H1 (cell line): ENCODE data around the gene BNC2. TPM values are rescaled to one million over a fixed set of nuclear protein-coding genes. Genes with fewer than 3 reads are reported as not detected.

Experiments
- CTCF ChIA-PET: fragments of 300-600 bp; sonication (Branson Sonifier 250); formaldehyde crosslinking; loops from one replicate; lab custom pipeline; 2021; ENCODE audit not compliant: partially characterized antibody; lab: Charles Lee
- POLR2A ChIA-PET: fragments of 300-600 bp; sonication (Branson Sonifier 250); formaldehyde crosslinking; loops from one replicate; lab custom pipeline; 2021; ENCODE audit warnings: inconsistent platforms; ENCODE audit not compliant: partially characterized antibody; lab: Charles Lee
- DNase-seq, 2 experiments: peaks; one replicate each; pipeline versions ENCODE4 v3.0.0 to v3.0.0-alpha.2; 2010 to 2022; ENCODE audit warnings: low spot score in 2 of 2, low read depth in 1 of 2, mixed read lengths in 1 of 2
- FAIRE-seq: peaks from 2 replicates; lab custom pipeline; 2011; peaks lifted over from hg19 to GRCh38; lab: Jason Lieb, UNC
- H2AFZ ChIP-seq: 2 replicates; pipeline ENCODE4 v1.8.1; 2012; ENCODE audit warnings: low read length, inconsistent platforms
- H2AK5ac ChIP-seq: 2 replicates; pipeline ENCODE4 v1.6.1; 2013; ENCODE audit warnings: low read depth, low read length
- H2BK120ac ChIP-seq: replicated peaks from 2 replicates; pipeline ENCODE3; 2013; ENCODE audit warnings: low read depth, low read length, inconsistent platforms
- H2BK12ac ChIP-seq: 2 replicates; pipeline ENCODE4 v1.6.1; 2013; ENCODE audit warnings: low read depth, low read length
- H2BK15ac ChIP-seq: 2 replicates; pipeline ENCODE4 v1.6.1; 2013; ENCODE audit warnings: low read length
- H2BK20ac ChIP-seq: 2 replicates; pipeline ENCODE4 v1.6.1; 2013; ENCODE audit warnings: low read length
- H2BK5ac ChIP-seq: 2 replicates; pipeline ENCODE4 v1.6.1; 2013; ENCODE audit warnings: low read depth, low read length
- H3K14ac ChIP-seq: 2 replicates; pipeline ENCODE4 v1.6.1; 2013; ENCODE audit warnings: inconsistent platforms; ENCODE audit not compliant: insufficient read length
- H3K18ac ChIP-seq: 2 replicates; pipeline ENCODE4 v1.6.1; 2013; ENCODE audit warnings: low read length; ENCODE audit errors: extremely low read depth
- H3K23ac ChIP-seq: 2 replicates; pipeline ENCODE4 v1.6.1; 2013; ENCODE audit warnings: inconsistent platforms; ENCODE audit not compliant: insufficient read length
- H3K23me2 ChIP-seq: 2 replicates; pipeline ENCODE4 v1.6.1; 2013; ENCODE audit warnings: low read depth, low read length
- H3K27ac ChIP-seq: 2 replicates; pipeline ENCODE4 v1.6.1; 2011; ENCODE audit warnings: low read depth, low read length, inconsistent platforms
- H3K27me3 ChIP-seq, 4 experiments: replicated peaks in 1 of 4; 1 replicate in 1 of 4; 2 replicates in 3 of 4; pipeline versions ENCODE4 v1.6.1 to v1.8.1; 2011 to 2013; ENCODE audit warnings: low read length in 3 of 4, mild to moderate bottlenecking in 3 of 4, inconsistent platforms in 2 of 4, mixed read lengths in 2 of 4, moderate library complexity in 1 of 4; ENCODE audit not compliant: control insufficient read depth in 3 of 4, insufficient read depth in 3 of 4; ENCODE audit errors: extremely low read depth in 1 of 4
- H3K36me3 ChIP-seq, 4 experiments: 2 replicates each; pipeline versions ENCODE4 v1.6.1 to v1.8.1; 2011 to 2013; ENCODE audit warnings: mild to moderate bottlenecking in 4 of 4, low read length in 3 of 4, moderate library complexity in 2 of 4, control low read depth in 1 of 4, inconsistent platforms in 1 of 4; ENCODE audit not compliant: insufficient read depth in 4 of 4, control insufficient read depth in 2 of 4
- H3K4ac ChIP-seq: replicated peaks from 2 replicates; pipeline ENCODE3; 2013; ENCODE audit warnings: low read length, low read depth, mixed read lengths, inconsistent platforms; ENCODE audit not compliant: insufficient read length
- H3K4me1 ChIP-seq, 4 experiments: replicated peaks in 1 of 4; 1 replicate in 1 of 4; 2 replicates in 3 of 4; pipeline versions ENCODE4 v1.6.1 to v1.8.1; 2011 to 2013; ENCODE audit warnings: low read length in 3 of 4, inconsistent platforms in 2 of 4, mixed read lengths in 1 of 4; ENCODE audit not compliant: insufficient read depth in 4 of 4, control insufficient read depth in 3 of 4
- H3K4me2 ChIP-seq, 2 experiments: 2 replicates each; pipeline versions ENCODE4 v1.6.1 to v1.8.1; 2011 to 2013; ENCODE audit warnings: low read depth in 2 of 2, low read length in 2 of 2, control low read depth in 1 of 2, inconsistent platforms in 1 of 2, mild to moderate bottlenecking in 1 of 2; ENCODE audit not compliant: insufficient read depth in 1 of 2
- H3K4me3 ChIP-seq, 4 experiments: fragments of 200-600, 300-600 bp in 1 of 4; sonication (generic), shearing (Covaris generic), sonication (Bioruptor Twin) in 1 of 4; 2 replicates each; pipeline versions ENCODE4 v1.5.1 to v1.8.1; 2011 to 2016; ENCODE audit warnings: low read length in 4 of 4, low read depth in 3 of 4, control low read depth in 2 of 4, inconsistent platforms in 2 of 4, mild to moderate bottlenecking in 2 of 4, mixed read lengths in 1 of 4, moderate library complexity in 1 of 4; ENCODE audit not compliant: insufficient read depth in 2 of 4; ENCODE audit errors: extremely low read depth in 1 of 4
- H3K56ac ChIP-seq: replicated peaks from 2 replicates; pipeline ENCODE3; 2013; ENCODE audit warnings: low read depth, mild to moderate bottlenecking, mixed read lengths, low read length, inconsistent platforms; ENCODE audit not compliant: insufficient read length
- H3K79me1 ChIP-seq: 2 replicates; pipeline ENCODE4 v1.6.1; 2013; ENCODE audit warnings: low read depth, low read length, control low read depth
- H3K79me2 ChIP-seq, 2 experiments: 2 replicates each; pipeline versions ENCODE4 v1.6.1 to v1.8.1; 2012 to 2013; ENCODE audit warnings: low read length in 2 of 2, mild to moderate bottlenecking in 2 of 2, inconsistent platforms in 1 of 2; ENCODE audit not compliant: insufficient read depth in 2 of 2, control insufficient read depth in 1 of 2
- H3K9ac ChIP-seq, 4 experiments: replicated peaks in 1 of 4; 1 replicate in 1 of 4; 2 replicates in 3 of 4; pipeline versions ENCODE4 v1.6.1 to v1.8.1; 2011 to 2013; ENCODE audit warnings: low read depth in 3 of 4, low read length in 3 of 4, control low read depth in 2 of 4, mild to moderate bottlenecking in 2 of 4, moderate library complexity in 2 of 4, inconsistent platforms in 1 of 4; ENCODE audit errors: extremely low read depth in 1 of 4
- H3K9me3 ChIP-seq, 2 experiments: 2 replicates each; pipeline versions ENCODE4 v1.6.1 to v1.8.1; 2012 to 2013; ENCODE audit warnings: mild to moderate bottlenecking in 2 of 2, moderate library complexity in 2 of 2, control low read depth in 1 of 2, inconsistent platforms in 1 of 2, low read depth in 1 of 2, low read length in 1 of 2, mixed read lengths in 1 of 2; ENCODE audit not compliant: insufficient read depth in 2 of 2
- H4K20me1 ChIP-seq, 2 experiments: replicated peaks in 1 of 2; 2 replicates each; pipeline versions ENCODE3 to v1.8.1; 2011 to 2013; ENCODE audit warnings: inconsistent platforms in 2 of 2, low read length in 2 of 2, mild to moderate bottlenecking in 1 of 2; ENCODE audit not compliant: insufficient read depth in 2 of 2, control insufficient read depth in 1 of 2
- H4K5ac ChIP-seq: 2 replicates; pipeline ENCODE4 v1.6.1; 2013; ENCODE audit warnings: low read length, low read depth, mixed read lengths, inconsistent platforms; ENCODE audit not compliant: insufficient read length
- H4K8ac ChIP-seq: 2 replicates; pipeline ENCODE4 v1.8.0; 2013; ENCODE audit warnings: mild to moderate bottlenecking, moderate library complexity, low read length, inconsistent platforms; ENCODE audit not compliant: insufficient read depth; ENCODE audit errors: extremely low read depth
- H4K91ac ChIP-seq: replicated peaks from 2 replicates; pipeline ENCODE3; 2013; ENCODE audit warnings: low read length, mixed read lengths, inconsistent platforms; ENCODE audit not compliant: insufficient read length
- ASH2L ChIP-seq: fragments of 200-600, 300-600 bp; sonication (generic); IDR thresholded peaks from one replicate; pipeline ENCODE4 v1.7.1; 2017; ENCODE audit warnings: low read length
- CBX8 ChIP-seq: fragments of 300-800, 300-1000 bp; sonication (generic); IDR thresholded peaks from 2 replicates; pipeline ENCODE4 v1.7.1; 2016; ENCODE audit warnings: low read depth, low read length, borderline replicate concordance
- CTCF ChIP-seq, 3 experiments: IDR thresholded peaks; 1 replicate in 2 of 3; 2 replicates in 1 of 3; pipeline versions ENCODE4 v1.5.1 to v1.6.1; 2011; ENCODE audit warnings: low read length in 3 of 3, mild to moderate bottlenecking in 3 of 3, inconsistent platforms in 2 of 3, low read depth in 1 of 3, moderate library complexity in 1 of 3; ENCODE audit not compliant: insufficient read depth in 1 of 3; ENCODE audit errors: control extremely low read depth in 1 of 3
- FOSL1 ChIP-seq: IDR thresholded peaks from 2 replicates; pipeline ENCODE4 v1.6.1; 2011; ENCODE audit warnings: mild to moderate bottlenecking, low read depth, low read length, moderate library complexity; ENCODE audit not compliant: insufficient read depth
- NRF1 ChIP-seq: IDR thresholded peaks from 2 replicates; pipeline ENCODE4 v1.6.1; 2011; ENCODE audit warnings: mild to moderate bottlenecking, low read depth, low read length, improper control_type of control experiment
- RAD21 ChIP-seq, 2 experiments: IDR thresholded peaks in 1 of 2; conservative IDR thresholded peaks in 1 of 2; 2 replicates each; pipeline ENCODE4 v1.6.1; 2011; ENCODE audit warnings: low read depth in 2 of 2, low read length in 2 of 2, improper control_type of control experiment in 1 of 2, inconsistent platforms in 1 of 2, mild to moderate bottlenecking in 1 of 2, moderate library complexity in 1 of 2
- RXRA ChIP-seq: IDR thresholded peaks from 2 replicates; pipeline ENCODE4 v1.6.1; 2011; ENCODE audit warnings: low read depth, mild to moderate bottlenecking, low read length, moderate library complexity; ENCODE audit not compliant: insufficient read depth
- SP4 ChIP-seq: IDR thresholded peaks from 2 replicates; pipeline ENCODE4 v1.6.1; 2012; ENCODE audit warnings: low read length, inconsistent platforms
- WGBS, 2 experiments: shearing (Covaris generic) in 1 of 2; methylation state at CpG; one replicate each; pipeline versions ENCODE4 v1.1.6 to v1.1.7; 2013 to 2015; ENCODE audit warnings: low lambda C conversion rate in 2 of 2, mixed read lengths in 2 of 2, inconsistent platforms in 1 of 2, low coverage in 1 of 2, missing lambda C conversion rate in 1 of 2; ENCODE audit not compliant: insufficient replicate concordance in 2 of 2, insufficient coverage in 1 of 2, insufficient read length in 1 of 2; ENCODE audit errors: extremely low coverage in 1 of 2, missing lambda C conversion rate in 1 of 2; 5-methylcytosine and 5-hydroxymethylcytosine counted together
- polyA plus RNA-seq, 7 experiments: library from polyadenylated mRNA; depleted of rRNA in 3 of 7; stranded (reverse) in 5 of 7; unstranded in 2 of 7; fragments of >200 nt in 5 of 7; fragments of 200-250 nt in 2 of 7; gene quantifications; 1 replicate in 5 of 7; 2 replicates in 1 of 7; 4 replicates in 1 of 7; pipeline versions ENCODE4 v1.2.1 to v1.2.3, GENCODE V29; 2011 to 2013; ENCODE audit warnings: missing spikeins in 2 of 7, mixed read lengths in 2 of 7
- total RNA-seq: library from RNA; stranded (reverse); fragmentation: NEBNext Ultra II Directional; extraction: Animal tissue kit (Norgen Biotek cat#: 25700); gene quantifications from 2 replicates; pipeline ENCODE4 v1.2.1, GENCODE V29; 2021

Gene BNC2
- total and polyA plus RNA-seq, 2 of the 8 experiments (the other 6 are each of a cell fraction or from before 2014, with no cell fraction given) = 16.0 to 26.8 TPM

DNA sequence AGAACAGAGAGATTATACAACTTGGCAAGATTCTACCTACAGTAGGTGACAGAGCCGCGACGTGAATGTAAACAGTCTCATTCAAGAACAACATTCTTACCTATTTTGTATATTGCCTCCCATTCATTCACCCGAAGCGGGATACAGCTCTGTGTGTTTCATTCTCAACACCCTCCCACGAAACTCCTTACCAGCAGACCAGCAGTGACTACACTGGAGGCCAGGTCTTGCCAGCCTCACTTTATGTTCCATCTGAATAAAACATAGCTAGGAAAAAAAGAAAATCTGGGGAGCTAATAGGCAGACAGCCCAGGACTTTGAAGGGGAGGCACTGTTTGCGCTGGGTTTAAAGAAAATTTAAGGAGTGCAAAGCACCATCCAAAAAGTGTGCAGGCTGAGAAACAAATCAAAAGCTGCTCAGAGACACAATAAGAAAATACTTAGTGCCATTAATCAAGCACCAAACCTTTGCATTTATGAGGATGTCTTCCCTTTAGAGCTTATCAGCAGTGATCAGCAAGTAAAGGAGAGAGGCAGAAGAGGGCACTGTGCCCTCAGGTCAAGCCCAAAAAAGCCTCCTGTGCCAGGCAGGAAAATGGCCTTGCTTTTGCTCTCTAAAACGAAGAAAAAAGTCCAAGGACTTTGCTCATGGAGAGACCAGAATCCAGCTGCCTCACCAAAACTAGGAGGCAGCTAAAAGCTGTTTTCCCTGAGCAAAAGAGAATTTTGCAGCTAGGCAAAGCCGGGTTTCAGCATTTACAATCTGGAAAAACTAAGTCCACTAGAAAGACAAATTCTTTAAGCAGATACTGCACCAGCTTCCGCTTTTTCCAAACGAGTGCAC, 295.1 kb downstream of the BNC2 start:
- Histone ChIP-seq H3K14ac (no peak overlapping the region), H3K79me2 (0 out of 4 replicates have a peak, but pooled peaks cover 0 to 3% of the 10 kb centered on the region in 2 experiments), H4K8ac (no peak overlapping the region), H4K5ac (no peak overlapping the region), H3K4me1 (peaks cover 0 to 19% (median 6%) of the 10 kb centered on the region in 4 experiments; a peak in 3 of 7 replicates), H3K56ac (no peak overlapping the region), H3K4me3 (no peak overlapping the region), H3K27ac (0 out of 2 replicates have a peak overlapping the region, but pooled peaks have one; percentile 2), H3K23me2 (no peaks in the 10 kb centered on the region), H2BK120ac (no peak overlapping the region), H2AFZ (no peak overlapping the region), H3K27me3 (no peaks in the 10 kb centered on the region), H3K79me1 (no peaks in the 10 kb centered on the region), H4K91ac (no peak overlapping the region), H3K18ac (peak overlapping the region; percentile 48; the same call in 1 of the 2 replicates), H4K20me1 (no peaks in the 10 kb centered on the region), H3K4ac (no peak overlapping the region), H2BK20ac (no peak overlapping the region), H2BK15ac (no peak overlapping the region), H3K4me2 (no peak overlapping the region), H3K23ac (no peak overlapping the region), H3K36me3 (no peaks in the 10 kb centered on the region), H2BK12ac (no peak overlapping the region), H2AK5ac (no peak overlapping the region), H3K9ac (no peak overlapping the region), H3K9me3 (no peaks in the 10 kb centered on the region), H2BK5ac (no peak overlapping the region)
- WGBS, 2 experiments = 80% methylated on average over 11 of the region's 11 CpGs; no CpG with 5 or more reads in 1 of the 2 experiments
- DNase-seq (no peak), FAIRE-seq (no peak)
- CTCF ChIA-PET = interaction anchor here (0.7 to 2.2 kb wide), 9 partner anchors 9 to 487 kb away, joined by 3 to 5 read pairs (median 4); no protein-coding TSS in a partner anchor
- POLR2A ChIA-PET = no interaction called here
- TF ChIP-seq ASH2L = no peak
- no peak; the same call in 1 of the 2 replicates for TF ChIP-seq SP4
- TF ChIP-seq NRF1 = no peak
- TF ChIP-seq FOSL1 = no peak
- peak; percentile 63 to 68 for TF ChIP-seq RAD21 (IDR thresholded peaks at IDR 0.05 in 1 of 2, conservative IDR thresholded peaks at IDR 0.05 in 1 of 2; ENCODE audit: low read depth in 2 of 2, low read length in 2 of 2)
- no peak for TF ChIP-seq CBX8
- TF ChIP-seq CTCF (IDR thresholded peaks at IDR 0.05; ENCODE audit: control extremely low read depth in 1 of 3, insufficient read depth in 1 of 3, low read depth in 1 of 3, low read length in 3 of 3) = peak in 2 of 3 experiments; percentile 23 to 27; a peak in 2 of 4 replicates
- TF ChIP-seq RXRA = no peak
